Stimulated activated CD8-positive, alpha-beta memory T cell treated with anti-CD3 and anti-CD28 coated beads, Interleukin-2, amount 100 ng/mL, for 1 hour (primary cell): ENCODE results near the gene BMPR1B.

ENCODE experiments used
- DNase-seq, 2 donors: peaks; one replicate each; pipeline ENCODE4 v3.0.0-alpha.2; 2020; ENCODE audit warnings: low read depth in 2 of 2

Gene BMPR1B

DNA sequence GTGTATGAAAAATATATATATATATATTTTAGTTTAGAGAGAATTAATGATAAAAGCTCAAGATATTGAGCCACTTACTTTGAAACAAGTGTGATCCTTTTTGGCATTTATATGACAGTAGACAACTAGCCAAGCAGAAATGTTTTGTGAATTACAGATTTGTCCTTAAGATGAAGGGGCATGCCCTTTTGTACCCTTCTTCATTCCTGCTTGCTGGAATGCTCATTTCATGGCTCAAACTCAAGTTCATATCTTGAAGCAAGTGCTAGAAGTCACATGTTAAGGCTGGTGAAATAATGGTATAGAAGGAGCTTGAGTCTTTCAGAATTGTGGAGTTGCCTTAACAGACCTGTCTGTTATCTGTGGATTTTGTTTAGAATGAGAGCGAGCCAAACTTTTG, 203.0 kb downstream of the BMPR1B start:
- DNase-seq = no peak

GRCh38 chr4:94961420-94961819, 203.7 kb downstream of the BMPR1B start:
- DNase-seq = no peak

DNA sequence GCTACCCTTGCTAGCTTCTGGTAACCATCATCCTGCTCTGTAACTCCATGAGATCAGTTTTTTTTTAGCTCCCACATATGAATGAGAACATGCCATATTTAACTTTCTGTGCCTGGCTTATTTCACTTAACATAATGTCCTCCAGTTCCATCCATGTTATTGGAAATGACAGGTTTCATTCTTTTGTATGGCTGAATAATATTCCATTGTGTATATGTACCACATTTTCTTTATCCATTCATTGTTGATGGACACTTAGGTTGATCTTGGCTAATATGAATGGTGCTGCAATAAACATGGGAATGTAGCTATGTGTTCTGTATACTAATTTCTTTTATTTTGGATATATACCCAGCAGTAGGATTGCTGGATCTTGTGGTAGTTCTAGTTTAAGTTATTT, 204.7 kb downstream of the BMPR1B start:
- DNase-seq = no peak

- DNase-seq = no peak
Measured at GRCh38 chr4:94965852-94966251, 208.1 kb downstream of the BMPR1B start.

GRCh38 chr4:94968493-94968892, 210.7 kb downstream of the BMPR1B start:
- no peak for DNase-seq

- DNase-seq = no peak
Measured at GRCh38 chr4:94970650-94971049, 212.9 kb downstream of the BMPR1B start.

DNA sequence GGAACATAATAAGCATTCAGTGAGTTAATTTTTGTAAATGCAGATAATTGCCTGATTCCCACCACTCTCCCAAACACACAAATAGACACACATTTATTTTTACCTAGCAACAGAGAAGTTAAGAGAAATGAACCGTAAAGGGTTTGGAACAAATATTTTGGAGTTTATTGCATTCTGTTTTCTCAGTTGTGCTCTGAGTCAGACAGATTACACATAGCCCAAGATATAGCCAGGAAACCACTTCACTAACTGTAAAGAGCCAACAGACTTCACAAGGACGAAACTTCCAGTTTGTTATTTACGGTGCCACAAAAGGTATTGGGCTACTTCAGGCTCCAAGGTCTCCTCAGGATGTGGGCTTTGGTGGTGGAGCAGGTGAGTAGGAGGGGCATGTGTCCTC, 217.0 kb downstream of the BMPR1B start:
- no peak for DNase-seq

DNA sequence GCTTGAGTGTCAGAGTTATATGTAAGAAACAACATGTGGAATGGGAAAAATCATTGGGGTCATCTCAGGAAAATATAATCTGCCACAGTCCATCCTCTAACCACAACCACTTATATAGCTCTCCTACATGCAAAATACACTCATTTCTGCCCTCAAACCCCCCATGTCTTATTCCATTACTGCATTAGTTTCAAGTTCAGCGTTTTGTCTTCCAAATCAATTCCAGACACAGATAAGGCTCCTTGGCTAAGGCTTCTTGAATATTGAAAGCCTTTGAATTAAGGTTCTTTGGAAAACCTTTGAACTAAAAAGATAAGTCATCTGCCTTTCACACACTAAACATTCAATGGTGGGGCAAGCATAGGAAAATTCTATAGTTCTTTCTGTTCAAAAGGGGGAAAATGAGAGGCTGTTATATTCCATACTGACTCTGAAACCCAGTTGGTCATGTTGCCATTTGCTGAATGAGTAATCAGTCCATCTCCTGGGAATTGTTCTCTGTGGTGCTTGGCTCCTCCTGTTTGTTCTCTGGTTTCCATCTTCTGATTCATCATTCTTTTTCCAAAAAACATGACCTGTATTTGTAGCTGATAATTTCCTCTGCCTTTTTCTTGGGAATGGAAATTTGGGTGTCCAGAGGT, 218.7 kb downstream of the BMPR1B start:
- DNase-seq = no peak

- DNase-seq = no peak
Measured at GRCh38 chr4:94978904-94979303, 221.1 kb downstream of the BMPR1B start.

DNA sequence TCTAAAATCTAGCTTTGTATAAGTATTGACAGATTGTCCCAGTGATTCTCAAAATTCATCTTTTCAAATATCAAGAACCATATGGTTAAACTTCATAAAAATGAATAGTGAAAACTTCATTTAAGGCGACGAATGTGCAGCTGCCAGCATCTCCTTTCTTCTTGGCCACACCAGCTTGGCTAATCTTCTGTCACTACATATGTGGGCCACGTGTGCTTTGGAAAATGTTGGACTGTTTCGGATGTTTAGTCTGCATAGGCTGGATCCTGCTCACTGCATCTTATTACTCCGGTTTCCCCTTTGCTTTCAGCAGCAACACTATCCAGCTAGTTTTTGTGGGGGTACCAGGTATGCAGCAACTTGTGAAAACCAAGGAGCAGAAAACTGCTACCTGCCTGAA, 221.9 kb downstream of the BMPR1B start:
- DNase-seq = no peak

DNA sequence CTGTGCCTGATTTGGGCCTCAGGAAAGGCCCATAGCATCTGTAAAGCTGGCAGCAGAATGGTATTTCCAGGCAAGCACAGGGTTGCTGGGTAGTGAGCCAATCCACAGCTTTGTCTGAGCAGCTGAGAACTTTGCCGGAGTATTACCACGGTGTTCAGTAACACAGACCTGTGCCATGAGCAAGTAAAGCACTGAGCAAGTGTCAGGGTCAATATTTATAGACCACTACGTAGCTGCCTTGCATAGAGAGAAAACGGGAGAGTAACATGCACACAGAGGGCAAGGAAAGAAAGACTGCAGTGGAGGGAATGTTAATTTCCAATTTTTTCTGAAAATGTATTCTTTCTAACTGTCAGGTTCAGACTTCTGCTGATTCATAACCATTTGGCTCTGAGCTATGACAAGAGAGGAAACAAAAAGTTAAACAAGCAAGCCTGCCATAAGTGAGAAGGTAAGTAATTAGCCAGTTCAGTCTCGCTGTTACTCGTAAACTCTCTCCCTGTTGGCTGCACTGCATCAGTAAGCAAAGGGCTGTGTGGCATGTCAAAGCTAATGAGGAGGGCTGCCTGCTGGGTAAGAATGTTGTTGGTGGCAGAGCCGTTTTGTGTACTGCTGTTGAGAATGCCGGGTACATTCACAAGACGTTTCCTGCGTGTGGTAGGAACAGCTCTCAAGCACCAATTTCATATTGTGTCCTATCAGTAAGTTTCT, 238.1 kb downstream of the BMPR1B start:
- no peak for DNase-seq

DNA sequence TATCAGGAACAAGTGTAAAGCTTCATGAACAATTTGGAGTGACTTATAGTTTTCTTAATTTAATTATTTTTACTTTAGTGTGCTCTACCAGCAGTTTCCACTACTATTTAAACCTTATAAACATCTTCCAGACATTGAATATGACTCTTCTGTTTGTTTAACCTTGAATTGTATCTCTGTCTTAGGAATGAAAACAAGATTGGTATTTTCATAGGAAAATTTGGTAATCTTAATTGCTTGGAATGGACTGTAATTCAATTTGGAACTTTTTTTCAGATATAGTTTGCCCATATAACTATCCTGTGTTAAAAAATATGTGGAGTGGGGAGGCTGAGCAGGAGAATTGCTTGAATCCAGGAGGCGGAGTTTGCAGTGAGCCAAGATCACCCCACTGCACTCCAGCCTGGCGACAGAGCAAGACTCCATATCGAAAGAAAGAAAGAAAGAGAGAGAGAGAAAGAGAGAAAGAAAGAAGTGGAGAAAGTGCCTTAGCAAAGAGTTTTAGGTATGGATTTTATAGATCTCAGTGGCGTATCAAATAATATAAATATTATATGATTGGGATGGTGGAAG, 242.4 kb downstream of the BMPR1B start:
- DNase-seq = no peak

GRCh38 chr4:95004912-95005311, 247.2 kb downstream of the BMPR1B start:
- no peak for DNase-seq

GRCh38 chr4:95007998-95008397, 250.2 kb downstream of the BMPR1B start:
- no peak for DNase-seq

DNA sequence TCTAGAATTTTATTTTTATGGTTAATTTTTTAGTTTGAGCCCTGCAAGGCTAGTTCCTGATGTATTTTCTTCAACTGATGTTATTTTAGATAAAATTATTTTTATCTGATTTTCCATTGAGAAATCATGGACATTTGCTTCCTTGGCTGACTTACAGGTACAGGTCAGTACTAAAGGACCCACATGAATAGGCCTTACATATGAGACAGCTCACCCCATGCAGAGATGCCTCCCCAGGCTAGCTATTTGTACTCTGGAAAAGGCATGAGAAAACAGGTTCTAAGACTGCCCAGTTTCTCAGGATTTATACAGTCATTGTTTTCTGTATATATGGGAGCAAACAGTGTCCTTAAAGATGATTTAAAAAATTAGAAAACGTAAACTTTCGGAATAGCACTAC, 255.5 kb downstream of the BMPR1B start:
- no peak for DNase-seq

DNA sequence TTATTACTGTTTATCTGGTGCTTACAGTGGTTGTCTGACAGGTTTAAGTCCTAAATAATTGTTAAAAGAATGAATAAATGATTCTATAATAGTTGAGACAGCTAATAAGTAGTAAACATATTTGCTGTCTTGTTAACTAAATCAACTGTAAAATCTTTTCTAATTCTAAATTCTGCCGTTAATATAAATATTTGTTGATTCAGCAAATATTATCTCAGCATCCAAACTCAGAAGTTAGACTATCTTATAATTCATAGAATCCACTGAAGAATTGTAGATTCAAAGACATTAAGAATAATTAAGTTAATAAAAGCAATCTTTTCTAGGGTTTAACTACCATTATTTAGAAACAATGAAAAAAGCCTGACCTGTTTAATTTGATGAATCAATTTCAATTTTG, 256.3 kb downstream of the BMPR1B start:
- DNase-seq = no peak

DNA sequence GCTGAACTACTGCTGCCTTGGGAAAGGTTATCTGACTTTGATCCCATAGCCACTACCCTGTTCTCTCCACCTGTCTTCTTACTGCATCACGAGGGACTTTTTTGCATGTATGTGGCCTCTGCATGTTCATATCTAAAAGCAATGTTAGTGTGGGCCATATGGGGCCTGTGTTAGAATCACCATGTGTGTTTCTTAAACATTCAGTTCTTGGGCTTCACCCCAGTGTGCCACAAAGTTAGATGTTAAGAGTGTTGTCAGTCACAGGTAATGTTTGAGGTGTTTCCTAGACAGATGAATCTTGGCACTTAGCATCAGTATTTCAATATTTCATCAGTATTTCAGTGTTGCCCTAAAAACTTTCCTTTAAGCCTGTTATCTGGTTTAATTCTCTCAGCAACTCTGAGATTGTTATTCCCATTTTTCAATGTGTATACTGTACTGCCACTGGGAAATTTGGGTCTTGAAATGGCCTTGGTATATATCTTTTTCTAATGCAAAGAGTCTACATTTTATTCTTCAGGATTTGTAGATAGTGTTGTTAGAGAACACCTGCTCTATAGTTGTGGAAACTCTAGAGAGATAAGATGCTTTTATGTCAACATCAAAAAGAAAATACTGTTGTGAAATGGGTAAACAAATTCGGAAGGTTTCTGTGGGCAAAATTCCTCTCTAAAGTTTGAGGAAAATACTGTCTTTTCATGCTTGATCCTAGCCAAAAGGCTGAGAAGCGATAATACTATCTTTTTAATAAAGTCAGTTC, 259.7 kb downstream of the BMPR1B start:
- DNase-seq = no peak

- DNase-seq = no peak
Measured at GRCh38 chr4:95018785-95019184, 261.0 kb downstream of the BMPR1B start.

GRCh38 chr4:95020521-95020920, 262.8 kb downstream of the BMPR1B start:
- DNase-seq = no peak

DNA sequence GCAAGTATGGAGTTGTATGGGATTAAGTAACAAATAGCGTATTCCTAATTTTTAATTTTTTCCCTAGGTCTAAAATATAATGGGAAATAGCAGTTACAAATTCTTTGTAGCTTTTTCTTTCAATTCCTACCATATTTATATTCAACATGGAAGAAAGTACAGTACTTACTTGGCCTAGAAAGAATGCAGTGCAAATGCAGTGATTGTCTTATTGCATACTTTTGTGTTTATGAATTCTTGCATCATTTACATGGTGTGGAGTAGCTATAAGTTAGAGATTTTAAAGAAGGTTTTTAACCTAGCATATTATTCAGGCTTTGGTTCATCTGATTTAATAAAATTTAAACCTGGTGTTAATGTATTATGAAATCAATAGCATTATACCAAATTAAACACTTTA, 263.3 kb downstream of the BMPR1B start:
- no peak for DNase-seq

GRCh38 chr4:95023110-95023509, 265.4 kb downstream of the BMPR1B start:
- DNase-seq = no peak

DNA sequence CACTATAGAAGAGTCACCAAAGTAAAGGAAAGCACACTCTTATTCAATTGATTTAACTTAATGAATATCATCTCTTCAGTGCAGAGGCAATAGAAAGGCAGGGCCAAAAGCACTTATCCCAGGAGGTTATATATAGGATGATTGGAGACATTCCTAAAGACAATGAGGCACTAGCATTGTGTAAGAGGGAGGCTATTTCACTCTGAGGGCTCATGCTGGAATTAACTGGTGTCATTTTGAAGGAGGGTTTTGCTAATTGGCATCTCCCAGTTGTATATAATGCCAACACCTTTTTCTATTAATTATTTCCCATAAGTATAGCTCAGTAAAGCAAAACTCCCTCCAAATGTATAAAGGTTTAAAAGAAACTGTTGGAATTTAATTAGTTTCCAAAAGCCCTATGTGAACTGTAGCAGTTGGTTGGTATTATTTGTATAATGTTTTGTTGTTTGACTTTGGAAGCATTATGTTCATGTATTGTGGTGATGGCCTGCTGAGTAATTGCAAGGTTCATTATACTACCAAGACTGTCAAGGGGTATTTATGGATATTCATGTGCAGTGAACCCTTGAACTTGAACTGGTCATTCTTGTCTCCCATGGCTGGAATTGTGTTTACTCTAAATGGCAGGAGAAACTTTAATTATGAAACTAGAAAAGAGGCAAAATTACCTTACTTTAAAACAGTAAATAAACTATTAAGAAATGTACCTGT, 270.3 kb downstream of the BMPR1B start:
- no peak for DNase-seq
